Thyroid gland (tissue), 4 donors: ENCODE results near the gene BRK1.

Experiments used
- CTCF ChIP-seq, 6 experiments: fragments of 200-600 bp in 3 of 6; fragments of 450-650 bp in 3 of 6; sonication (generic) in 3 of 6; IDR thresholded peaks; one replicate each; pipeline ENCODE4 v1.5.1; 2016 to 2019; ENCODE audit warnings: antibody characterized with exemption in 6 of 6, mild to moderate bottlenecking in 2 of 6, inconsistent platforms in 1 of 6, moderate library complexity in 1 of 6
- POLR2A ChIP-seq, 2 donors: fragments of 450-650 bp; IDR thresholded peaks; one replicate each; pipeline ENCODE4 v1.6.1; 2017; ENCODE audit warnings: antibody characterized with exemption in 2 of 2, mild to moderate bottlenecking in 2 of 2, moderate library complexity in 1 of 2

- TF ChIP-seq CTCF (IDR thresholded peaks at IDR 0.05): no peak
- TF ChIP-seq POLR2A (IDR thresholded peaks at IDR 0.05): no peak
Measured at GRCh38 chr3:10160925-10161324, 45.5 kb downstream of the BRK1 start.
